HepG2 (cell line): Measurements from ENCODE around the gene NALCN. TPM values are rescaled to one million over a fixed set of nuclear protein-coding genes. Genes with fewer than 3 reads are reported as not detected.

ENCODE experiments used
- ATAC-seq: fragments of 200-7000 bp; cut with Tn5 transposase; 3 replicates; pipeline ENCODE4 v1.9.1; 2020; ENCODE audit warnings: mild to moderate bottlenecking, moderate library complexity
- BruUV-seq: library from RNA; stranded (reverse); fragments of 400-500 nt; replicated peaks from 2 replicates; lab custom pipeline; 2021; lab: Mats Ljungman, UMichigan
- CTCF ChIA-PET: fragments of 300-600 bp; formaldehyde crosslinking; extraction: SDS; loops from one replicate; lab custom pipeline; 2021; ENCODE audit warnings: low total read pairs, inconsistent platforms, low intra/inter-chr PET ratio; lab: Yijun Ruan, JAX
- POLR2A ChIA-PET: fragments of 350-600 bp; sonication (Branson Sonifier 250); formaldehyde crosslinking; loops from one replicate; lab custom pipeline; 2020; ENCODE audit warnings: antibody characterized with exemption, inconsistent platforms; lab: Yijun Ruan, JAX
- DNase-seq: peaks from one replicate; pipeline ENCODE4 v3.0.0-alpha.2; 2015; ENCODE audit warnings: low spot score
- FAIRE-seq: peaks from 3 replicates; lab custom pipeline; 2011; peaks lifted over from hg19 to GRCh38; lab: Jason Lieb, UNC
- H2AFZ ChIP-seq: one replicate; pipeline ENCODE4 v1.6.1; 2011; ENCODE audit warnings: low read length, inconsistent platforms
- H3K27ac ChIP-seq: fragments of 300-600 bp; 3 replicates; pipeline ENCODE4 v1.8.0; 2011; ENCODE audit warnings: mixed run types, mild to moderate bottlenecking, mixed read lengths, low read length, inconsistent platforms; ENCODE audit not compliant: insufficient read depth; ENCODE audit errors: extremely low read length
- H3K27me3 ChIP-seq, 2 experiments: fragments of 200-600 bp in 1 of 2; 2 replicates in 1 of 2; 3 replicates in 1 of 2; pipeline versions ENCODE4 v1.6.0 to v1.8.0; 2011; ENCODE audit warnings: low read length in 2 of 2, mild to moderate bottlenecking in 2 of 2, moderate library complexity in 2 of 2, inconsistent platforms in 1 of 2; ENCODE audit not compliant: insufficient read depth in 2 of 2, control insufficient read depth in 1 of 2
- H3K36me3 ChIP-seq, 2 experiments: fragments of 200-600 bp in 1 of 2; replicated peaks in 1 of 2; 2 replicates in 1 of 2; 3 replicates in 1 of 2; pipeline versions ENCODE4 v1.5.1 to v1.8.0; 2011; ENCODE audit warnings: low read length in 2 of 2, inconsistent platforms in 1 of 2; ENCODE audit not compliant: insufficient read depth in 2 of 2, control insufficient read depth in 1 of 2
- H3K4me1 ChIP-seq: 2 replicates; pipeline ENCODE4 v1.5.1; 2012; ENCODE audit warnings: low read length, inconsistent platforms; ENCODE audit not compliant: insufficient read depth
- H3K4me2 ChIP-seq: 2 replicates; pipeline ENCODE4 v1.6.0; 2011; ENCODE audit warnings: low read depth, low read length, inconsistent platforms
- H3K4me3 ChIP-seq, 3 experiments: fragments of 200-600 bp in 1 of 3; sonication (generic), shearing (Covaris generic) in 1 of 3; replicated peaks in 1 of 3; 2 replicates each; pipeline ENCODE4 v1.5.1; 2011 to 2016; ENCODE audit warnings: low read length in 3 of 3, inconsistent platforms in 2 of 3, low read depth in 2 of 3, mild to moderate bottlenecking in 2 of 3, control low read depth in 1 of 3, mixed read lengths in 1 of 3; ENCODE audit not compliant: insufficient read depth in 1 of 3
- H3K79me2 ChIP-seq: one replicate; pipeline ENCODE4 v1.6.1; 2011; ENCODE audit warnings: low read length, inconsistent platforms; ENCODE audit not compliant: insufficient read depth
- H3K9ac ChIP-seq: 2 replicates; pipeline ENCODE4 v1.6.0; 2011; ENCODE audit warnings: mild to moderate bottlenecking, low read depth, low read length, inconsistent platforms; ENCODE audit not compliant: insufficient read depth
- H3K9me3 ChIP-seq: 2 replicates; pipeline ENCODE4 v1.5.1; 2012; ENCODE audit warnings: mild to moderate bottlenecking, low read length
- H4K20me1 ChIP-seq: 2 replicates; pipeline ENCODE4 v1.6.0; 2011; ENCODE audit warnings: inconsistent platforms, mild to moderate bottlenecking, low read length, moderate library complexity; ENCODE audit not compliant: insufficient read depth
- ETS1 ChIP-seq: sonication (generic); formaldehyde crosslinking; IDR thresholded peaks from 2 replicates; pipeline ENCODE4 v1.4.0; 2020; ENCODE audit warnings: missing genetic modification reagents
- FOSL2 ChIP-seq: sonication (generic); formaldehyde crosslinking; IDR thresholded peaks from 2 replicates; pipeline ENCODE4 v1.4.0; 2020; ENCODE audit warnings: missing genetic modification reagents
- GABPA ChIP-seq, 2 experiments: IDR thresholded peaks; 2 replicates each; pipeline ENCODE4 v1.6.1; 2011 to 2016; ENCODE audit warnings: low read depth in 2 of 2, low read length in 1 of 2, missing biosample characterization in 1 of 2, missing genetic modification characterization in 1 of 2
- GABPB1 ChIP-seq: IDR thresholded peaks from 2 replicates; pipeline ENCODE4 v1.6.1; 2016; ENCODE audit warnings: mild to moderate bottlenecking, missing genetic modification reagents, moderate library complexity, missing compliant biosample characterization
- JUNB ChIP-seq: sonication (generic); formaldehyde crosslinking; IDR thresholded peaks from 2 replicates; pipeline ENCODE4 v1.8.0; 2022; ENCODE audit warnings: missing genetic modification reagents, mild to moderate bottlenecking, borderline replicate concordance
- NCOR1 ChIP-seq: fragments of 200-600 bp; sonication (generic); IDR thresholded peaks from 2 replicates; pipeline ENCODE4 v1.7.0; 2017; ENCODE audit warnings: antibody characterized with exemption, low read length, borderline replicate concordance
- RELA ChIP-seq: sonication (generic); formaldehyde crosslinking; IDR thresholded peaks from 2 replicates; pipeline ENCODE4 v1.4.0; 2020; ENCODE audit warnings: missing genetic modification reagents
- SUZ12 ChIP-seq: fragments of 150-350 bp; IDR thresholded peaks from 2 replicates; pipeline ENCODE4 v1.6.1; 2014; ENCODE audit warnings: low read depth, low read length
- TEAD3 ChIP-seq: optimal IDR thresholded peaks from 2 replicates; pipeline ENCODE3; 2016; ENCODE audit warnings: borderline replicate concordance
- ZBTB43 ChIP-seq: sonication (generic); formaldehyde crosslinking; conservative IDR thresholded peaks from 2 replicates; pipeline ENCODE4 v1.4.0; 2020; ENCODE audit warnings: missing genetic modification reagents
- ZFAT ChIP-seq: sonication (generic); formaldehyde crosslinking; conservative IDR thresholded peaks from 2 replicates; pipeline ENCODE4 v1.8.1; 2023; ENCODE audit warnings: missing genetic modification reagents, inconsistent platforms
- ZNF263 ChIP-seq: sonication (generic); formaldehyde crosslinking; IDR thresholded peaks from 2 replicates; pipeline ENCODE4 v1.4.0; 2020; ENCODE audit warnings: missing genetic modification reagents
- ZNF740 ChIP-seq: sonication (generic); formaldehyde crosslinking; IDR thresholded peaks from 2 replicates; pipeline ENCODE4 v1.4.0; 2020; ENCODE audit warnings: missing genetic modification reagents
- WGBS: methylation state at CpG from one replicate; pipeline ENCODE4 v1.1.6; 2017; ENCODE audit warnings: low lambda C conversion rate; 5-methylcytosine and 5-hydroxymethylcytosine counted together
- in situ Hi-C: cut with HindIII; loops from 2 replicates; pipeline ENCODE4 v1.10.0; 2017; ENCODE audit warnings: low pct_unique_long_range_greater_than_20kb; ENCODE audit not compliant: extremely low pct_ligation_motif_present
- intact Hi-C: fragments of 100-400 bp; cut with micrococcal nuclease; formaldehyde crosslinking; loops from one replicate; pipeline ENCODE4 v1.10.0; 2022; ENCODE audit not compliant: unreplicated experiment
- polyA plus RNA-seq, 8 experiments: library from polyadenylated mRNA; depleted of rRNA in 3 of 8; stranded (reverse) in 7 of 8; unstranded in 1 of 8; fragments of >200 nt; fragmentation: Illumina TruSeq in 4 of 8; extraction: Trizol in 4 of 8; gene quantifications; 2 replicates each; pipeline versions ENCODE4 v1.2.1 to v1.2.3, GENCODE V29; 2011 to 2016; ENCODE audit warnings: low read depth in 4 of 8, missing spikeins in 1 of 8, mixed read lengths in 1 of 8; ENCODE audit not compliant: insufficient read depth in 1 of 8
- total RNA-seq, 5 experiments: library from RNA; depleted of rRNA; stranded (reverse); fragments of >200 nt; fragmentation: Illumina TruSeq; extraction: Trizol; gene quantifications; 2 replicates each; pipeline ENCODE4 v1.2.3, GENCODE V29; 2016; ENCODE audit warnings: low read depth in 1 of 5

NALCN gene
- total and polyA plus RNA-seq, 2 of the 13 experiments (the other 11 are each of a cell fraction or from before 2014, with no cell fraction given): not detected

- DNase-seq (peak; percentile 9), ATAC-seq (no peak; the same call in 2 of the 3 replicates), FAIRE-seq (no peak)
- H4K20me1 ChIP-seq: no peaks in the 10 kb centered on the region
- H3K9ac ChIP-seq: no peak overlapping the region
- H3K79me2 ChIP-seq: no peaks in the 10 kb centered on the region
- H3K4me1 ChIP-seq: no peaks in the 10 kb centered on the region
- H3K4me3 ChIP-seq: no peak overlapping the region
- CTCF ChIA-PET: no interaction called here
- no peak overlapping the region for H3K4me2 ChIP-seq
- H2AFZ ChIP-seq: no peak overlapping the region
- no peak for TF ChIP-seq RELA (CRISPR knock-in tag)
- 0 out of 2 replicates have a peak, but pooled peaks have one; percentile 18 for TF ChIP-seq GABPB1 (CRISPR knock-in tag)
- TF ChIP-seq JUNB (CRISPR knock-in tag): no peak
- no peak for TF ChIP-seq ETS1 (CRISPR knock-in tag)
- peak; percentile 61 for TF ChIP-seq FOSL2 (CRISPR knock-in tag)
- TF ChIP-seq ZNF263 (CRISPR knock-in tag): no peak
- TF ChIP-seq SUZ12: no peak
- no peak for TF ChIP-seq ZFAT
- no peak for TF ChIP-seq ZNF740 (CRISPR knock-in tag)
- TF ChIP-seq GABPA (IDR thresholded peaks at IDR 0.05; ENCODE audit: low read depth, low read length): no peak
- peak; percentile 52; the same call in 1 of the 2 replicates for TF ChIP-seq GABPA (CRISPR knock-in tag; IDR thresholded peaks at IDR 0.05; ENCODE audit: low read depth)
- no peak for TF ChIP-seq NCOR1
- no peak for TF ChIP-seq ZBTB43 (CRISPR knock-in tag)
- TF ChIP-seq TEAD3: no peak
- TF ChIP-seq, all 625 proteins: peak for 3
- Histone ChIP-seq H3K9me3 (no peaks in the 10 kb centered on the region), H3K36me3 (no peaks in the 10 kb centered on the region), H3K27me3 (no peaks in the 10 kb centered on the region), H3K27ac (no peak overlapping the region)
- POLR2A ChIA-PET: no interaction called here
- intact Hi-C loops (no loop called here), in situ Hi-C loops (no loop called here)
- 32% methylated on average over 11 of the region's 11 CpGs for WGBS
- BruUV-seq: no TSS peak
These were observed 158.2 kb downstream of the NALCN start for GRCh38 chr13:101258071-101258470.
